ENCODE measurements around the gene PID1.

The PID1 gene

GRCh38 chr2:229060147-229060546, 210.9 kb downstream of the PID1 start:
- no peak for DNase-seq

DNA sequence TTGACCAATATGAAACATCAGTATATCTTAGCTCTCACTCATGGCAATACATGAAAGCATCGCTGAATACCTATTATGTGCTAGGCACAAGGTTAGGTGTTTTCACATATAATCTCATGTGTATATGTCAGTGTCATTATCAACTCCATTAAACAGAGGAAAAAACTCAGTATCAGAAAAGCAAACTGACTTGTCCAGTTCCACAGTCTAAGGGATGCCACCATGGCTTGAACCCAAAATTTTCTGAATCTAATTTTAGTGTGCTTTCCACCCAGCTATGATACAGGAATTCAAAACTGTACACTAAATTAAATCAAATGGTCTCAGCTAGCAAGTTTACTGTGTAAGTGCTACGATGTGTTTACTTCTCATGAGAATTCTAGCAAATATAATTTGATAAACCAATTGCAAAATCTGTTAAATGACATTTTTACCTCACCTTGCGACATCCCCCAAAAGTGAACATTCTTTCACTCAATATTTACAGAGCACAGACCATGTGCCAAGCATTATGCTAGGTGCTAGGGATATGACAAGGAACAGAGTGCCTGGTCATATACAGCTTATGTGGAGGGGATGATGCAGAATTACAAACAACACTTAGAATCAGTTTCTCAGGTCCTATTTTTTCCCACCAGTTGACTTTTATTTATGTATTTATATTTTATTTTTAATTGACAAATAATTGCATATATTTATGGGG, 211.6 kb downstream of the PID1 start:
- no peak for DNase-seq

GRCh38 chr2:229057976-229058553, 213.0 kb downstream of the PID1 start:
- DNase-seq = no peak

- DNase-seq = no peak
These were observed 216.8 kb downstream of the PID1 start for GRCh38 chr2:229054311-229054710.

DNA sequence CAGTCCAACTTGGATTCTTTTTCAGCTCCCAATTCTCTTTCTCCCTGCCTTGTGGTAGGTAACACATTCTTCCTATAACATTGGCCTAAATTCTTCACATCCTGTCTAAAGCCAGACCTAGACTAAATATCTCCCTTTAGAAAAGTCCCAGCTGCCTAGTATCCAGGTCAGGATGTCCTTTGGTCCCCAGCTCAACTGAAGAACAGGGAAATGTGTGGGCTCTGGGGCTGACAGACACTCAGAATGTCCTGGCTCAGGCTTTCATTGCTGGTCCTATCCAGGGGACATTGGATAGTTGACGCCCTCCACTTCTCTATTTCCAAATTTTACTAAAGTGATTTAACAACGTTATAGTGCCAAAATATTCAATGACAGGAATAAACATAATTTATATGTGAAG, 219.3 kb downstream of the PID1 start:
- DNase-seq = no peak

DNA sequence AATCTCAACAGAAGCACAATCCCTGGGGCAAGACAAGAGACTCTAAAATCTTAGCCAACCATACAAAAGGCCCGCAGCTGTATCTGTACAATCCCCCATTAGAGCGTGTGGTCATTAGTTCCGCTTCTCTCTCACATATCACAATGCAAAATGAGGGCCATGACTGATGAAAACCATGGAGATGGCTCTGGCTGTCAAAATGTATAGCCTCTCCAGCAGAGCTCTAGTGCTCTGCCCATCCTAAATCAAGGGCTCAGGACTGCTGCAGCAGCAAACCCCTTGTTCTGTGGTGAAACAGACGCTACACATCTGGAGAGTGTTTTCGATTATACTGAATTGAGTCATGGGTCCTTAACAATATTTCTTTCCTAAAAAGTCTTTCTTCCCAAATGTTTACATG, 221.0 kb downstream of the PID1 start:
- DNase-seq = no peak

- DNase-seq = no peak
These were observed 223.0 kb downstream of the PID1 start for GRCh38 chr2:229048134-229048533.

DNA sequence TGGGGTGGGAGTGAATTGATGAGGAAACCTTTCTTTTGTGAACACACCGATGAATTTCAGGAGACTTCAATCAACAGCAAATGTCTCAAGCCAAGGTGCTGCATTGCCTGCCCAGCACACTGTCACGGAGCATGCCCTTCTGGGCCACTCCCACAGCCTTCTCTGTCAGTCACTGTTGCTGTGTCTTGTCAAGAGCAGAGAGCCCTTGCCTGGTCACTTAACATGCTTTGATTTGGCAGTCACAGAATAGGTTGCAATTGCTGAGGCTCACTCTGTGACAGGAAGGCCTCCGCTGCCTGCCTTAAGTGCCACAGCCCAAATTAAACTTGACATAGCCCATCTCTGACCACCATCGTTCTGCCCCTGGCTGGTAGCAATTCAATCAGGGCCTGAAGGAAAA, 225.4 kb downstream of the PID1 start:
- DNase-seq = no peak

- no peak for DNase-seq
These were observed 226.5 kb downstream of the PID1 start for GRCh38 chr2:229044581-229044980.

- DNase-seq = no peak
These were observed 227.4 kb downstream of the PID1 start for GRCh38 chr2:229043681-229044080.

DNA sequence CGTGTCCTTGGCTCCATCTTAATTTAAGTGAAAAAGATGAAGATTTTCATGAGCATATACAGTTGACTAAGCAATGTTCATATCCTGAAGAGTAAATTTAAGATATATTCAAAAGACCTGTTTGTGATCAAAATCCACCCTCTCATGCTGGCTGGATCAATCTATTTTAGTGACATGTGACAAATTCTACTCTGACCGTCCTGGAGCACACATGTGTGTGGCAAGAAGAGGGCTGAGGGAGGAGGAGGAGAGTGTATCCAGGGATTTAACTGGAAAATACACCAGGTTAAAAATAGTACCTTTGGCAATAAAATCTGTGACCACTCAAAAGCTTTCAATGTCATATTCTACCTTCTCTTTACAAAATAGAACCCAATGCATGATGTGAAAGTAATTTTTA, 228.7 kb downstream of the PID1 start:
- no peak for DNase-seq

DNA sequence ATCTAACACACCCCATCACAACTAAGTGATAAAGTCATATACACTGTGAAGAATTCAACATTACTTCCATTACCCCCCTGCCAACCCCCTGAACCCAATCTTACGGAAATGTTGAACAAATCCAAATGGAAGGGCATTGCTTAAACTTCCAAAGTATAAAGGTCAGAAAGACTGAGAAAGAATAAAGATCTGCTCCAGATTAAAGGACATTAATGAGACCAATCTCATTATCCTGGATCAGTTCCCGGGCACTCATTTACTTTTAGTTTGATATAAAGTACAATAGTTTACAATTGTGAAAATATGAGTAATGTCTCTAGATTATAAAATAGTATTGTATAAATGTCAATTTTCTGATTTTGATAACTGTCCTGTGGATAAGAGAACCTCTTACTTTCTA, 229.4 kb downstream of the PID1 start:
- no peak for DNase-seq

GRCh38 chr2:229037621-229038020, 233.5 kb downstream of the PID1 start:
- DNase-seq = no peak

DNA sequence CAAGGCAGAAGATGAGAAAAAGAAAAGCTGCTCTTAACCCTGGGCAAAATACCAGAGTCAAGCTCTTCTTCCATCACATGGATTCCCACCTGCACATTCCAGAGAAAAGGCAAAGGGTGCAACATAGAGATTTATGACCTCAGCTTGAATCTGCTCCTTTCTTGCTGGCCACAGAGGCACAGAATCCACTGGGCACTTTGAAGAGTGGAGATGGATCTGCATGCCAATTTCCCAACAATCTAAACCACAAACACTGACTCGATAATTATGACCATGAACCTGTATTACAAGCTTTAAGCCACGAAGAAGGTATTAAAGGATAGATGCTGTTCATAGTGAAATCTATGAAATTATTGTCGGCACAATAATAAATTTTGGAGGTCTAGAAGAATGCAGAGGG, 237.3 kb downstream of the PID1 start:
- DNase-seq = no peak

GRCh38 chr2:229032608-229033234, 238.4 kb downstream of the PID1 start:
- no peak for DNase-seq

DNA sequence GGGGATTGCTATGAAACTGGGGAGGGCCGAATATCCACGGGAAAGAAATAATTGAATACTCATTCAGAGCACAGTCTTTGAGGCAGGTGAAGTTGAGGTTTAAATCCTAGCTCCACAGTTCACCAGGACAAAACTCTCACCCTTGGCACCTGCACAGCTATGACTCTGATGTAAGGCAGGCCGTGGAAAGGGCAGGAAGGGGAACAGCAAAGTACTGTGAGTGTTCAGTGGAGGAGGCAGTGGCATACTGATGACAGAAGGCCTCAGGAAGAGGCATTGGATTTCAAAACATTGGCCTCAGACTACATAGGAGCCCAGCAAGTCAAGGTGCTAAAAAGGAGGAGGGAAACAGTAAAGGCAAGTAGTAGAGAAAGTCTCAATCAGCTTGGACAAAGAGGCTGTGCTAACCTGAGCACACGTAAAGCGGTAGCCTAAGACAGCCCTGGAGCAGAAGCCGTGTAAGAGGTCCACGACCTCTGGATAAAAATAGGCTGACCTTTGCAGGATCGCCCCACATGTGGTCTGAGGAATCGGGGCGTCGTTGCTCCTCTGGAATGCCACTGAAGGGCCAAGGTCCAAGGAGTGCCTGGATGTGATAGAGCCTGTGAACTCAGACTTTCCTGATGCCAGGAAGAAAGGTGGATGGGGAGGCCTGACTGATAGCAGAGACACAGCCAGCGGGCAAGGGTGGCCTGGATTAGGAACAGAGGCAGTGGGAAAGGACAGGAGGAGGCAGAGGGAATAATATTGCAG, 243.6 kb downstream of the PID1 start:
- no peak for DNase-seq

DNA sequence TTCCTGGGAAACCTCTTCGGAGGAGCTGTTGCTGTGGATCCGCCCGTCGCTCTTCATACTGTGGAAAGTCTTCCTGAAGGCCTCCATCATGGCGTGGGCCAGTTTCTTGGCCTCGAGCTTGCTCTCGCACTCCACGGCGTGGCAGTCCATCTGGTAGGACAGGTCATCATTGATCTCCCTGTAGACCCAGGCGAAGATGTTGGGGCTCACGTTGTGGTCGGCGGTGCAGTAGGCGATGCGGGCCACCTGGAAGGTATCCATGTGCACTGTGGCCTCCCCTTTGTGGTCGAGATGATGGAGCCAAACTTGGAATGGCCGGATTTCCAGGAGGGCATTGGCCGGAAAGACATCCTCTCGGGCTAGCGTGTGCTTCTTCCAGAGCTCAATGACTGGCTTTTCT, 245.4 kb downstream of the PID1 start:
- no peak for DNase-seq

GRCh38 chr2:229022652-229023051, 248.4 kb downstream of the PID1 start:
- DNase-seq = no peak

GRCh38 chr2:229022071-229022470, 249.0 kb downstream of the PID1 start:
- no peak for DNase-seq

GRCh38 chr2:229009816-229010215, 261.3 kb downstream of the PID1 start:
- DNase-seq = no peak

DNA sequence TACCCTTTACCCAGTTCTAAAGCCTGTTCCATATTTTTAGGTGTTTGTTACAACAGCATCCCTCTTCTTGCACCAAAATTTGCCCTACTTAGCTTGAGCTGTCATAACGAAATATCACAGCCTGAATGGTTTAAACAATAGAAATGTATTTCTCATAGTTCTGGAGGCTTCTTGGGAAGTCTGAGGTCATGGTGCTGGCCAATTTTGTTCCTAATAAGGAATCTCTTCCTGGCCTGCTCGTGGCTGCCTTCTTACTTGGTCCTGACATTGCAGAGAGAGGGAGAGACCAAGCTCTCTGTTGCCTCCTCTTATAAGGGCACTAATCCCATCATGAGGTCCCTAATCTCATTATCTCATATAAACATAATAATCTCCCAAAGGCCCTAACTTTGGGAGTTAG, 267.8 kb downstream of the PID1 start:
- no peak for DNase-seq

DNA sequence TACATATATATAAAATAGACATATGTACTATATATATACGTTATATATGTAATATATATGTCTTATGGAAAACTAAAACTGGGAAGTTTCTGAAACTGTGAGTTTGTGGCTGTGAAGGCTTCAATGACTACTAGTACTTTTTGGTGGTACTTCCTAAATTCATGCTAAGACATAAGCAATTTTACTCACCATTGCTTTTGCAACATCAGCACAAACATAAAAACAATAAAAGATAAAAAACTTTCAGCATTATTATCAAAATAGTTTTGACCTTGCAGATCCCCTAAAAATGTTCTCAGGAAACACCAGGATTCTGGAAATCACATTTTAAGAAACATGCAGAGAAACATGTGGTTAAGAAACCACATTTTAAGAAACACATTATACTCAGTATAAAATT, 269.9 kb downstream of the PID1 start:
- DNase-seq = no peak

GRCh38 chr2:228999326-228999725, 271.8 kb downstream of the PID1 start:
- DNase-seq = no peak

GRCh38 chr2:228988786-228989185, 282.3 kb downstream of the PID1 start:
- no peak for DNase-seq
